Measurements from ENCODE around the gene NEO1. TPM values are rescaled to one million over a fixed set of nuclear protein-coding genes. Genes with fewer than 3 reads are reported as not detected.
A peak's percentile ranks its signal among the peaks of the same experiment; 100 is the strongest.

NEO1 gene
- total RNA-seq, result 1 to 10 TPM; 5.6 to 9.9 TPM
- 1 to 10 TPM; 1.6 to 5.9 TPM for polyA plus RNA-seq

GRCh38 chr15:73051807-73052652, at the start of gene NEO1:
NEO1 (plus strand) TSS chr15:73052463; CDS start chr15:73052676, 213 bp downstream.
- TF ChIP-seq HNF4G (IDR thresholded peaks at IDR 0.05), result no peak
- no peak for TF ChIP-seq REST (IDR thresholded peaks at IDR 0.05)
- TF ChIP-seq YY1 (IDR thresholded peaks at IDR 0.05), result no peak
- no peak for TF ChIP-seq ATF3 (IDR thresholded peaks at IDR 0.05)
- TF ChIP-seq TAF1 (conservative IDR thresholded peaks at IDR 0.05), result no peak
- TF ChIP-seq RAD21 (IDR thresholded peaks at IDR 0.05), result no peak
- H3K9me3 ChIP-seq (ENCODE audit: control insufficient read depth in 4 of 4, low read length in 3 of 4), result no peaks in the 10 kb centered on the region
- peak within 1 kb of the TSS; percentile 88 to 95 for H3K27ac ChIP-seq (ENCODE audit: low read depth in 1 of 2, low read length in 2 of 2)
- H3K9ac ChIP-seq (ENCODE audit: low read depth in 1 of 2, low read length in 2 of 2), result peak within 1 kb of the TSS; percentile 87 to 92
- peak; percentile 74 for DNase-seq (ENCODE audit: low spot score)
- under 1% methylated on average over 100 of the region's 108 CpGs for WGBS
- peaks cover 0 to 16% (median 1%) of the 10 kb centered on the region in 4 donors for H3K4me1 ChIP-seq (ENCODE audit: control insufficient read depth in 4 of 4, insufficient read depth in 4 of 4, low read length in 3 of 4)
- H3K27me3 ChIP-seq (ENCODE audit: control insufficient read depth in 4 of 4, insufficient read depth in 4 of 4, low read length in 3 of 4), result no peaks in the 10 kb centered on the region
- peak within 1 kb of the TSS; percentile 66 to 99 (median 78) for H3K4me3 ChIP-seq (ENCODE audit: low read depth in 1 of 3, low read length in 3 of 3)
- H3K36me3 ChIP-seq (ENCODE audit: control insufficient read depth in 4 of 4, insufficient read depth in 3 of 4, low read depth in 1 of 4, low read length in 3 of 4), result no peaks in the 10 kb centered on the region

- no peaks in the 10 kb centered on the region for H3K27me3 ChIP-seq (ENCODE audit: control insufficient read depth in 4 of 4, insufficient read depth in 4 of 4, low read length in 3 of 4)
- H3K4me1 ChIP-seq (ENCODE audit: control insufficient read depth in 4 of 4, insufficient read depth in 4 of 4, low read length in 3 of 4), result no peaks in the 10 kb centered on the region
- H3K27ac ChIP-seq (ENCODE audit: low read depth in 1 of 2, low read length in 2 of 2), result no peak overlapping the region
- no peaks in the 10 kb centered on the region for H3K36me3 ChIP-seq (ENCODE audit: control insufficient read depth in 4 of 4, insufficient read depth in 3 of 4, low read depth in 1 of 4, low read length in 3 of 4)
- no peak overlapping the region for H3K9ac ChIP-seq (ENCODE audit: low read depth in 1 of 2, low read length in 2 of 2)
- WGBS, result 84% methylated on average over 5 of the region's 5 CpGs
- DNase-seq (ENCODE audit: low spot score), result no peak
- H3K4me3 ChIP-seq (ENCODE audit: low read depth in 1 of 3, low read length in 3 of 3), result no peak overlapping the region
- H3K9me3 ChIP-seq (ENCODE audit: control insufficient read depth in 4 of 4, low read length in 3 of 4), result no peaks in the 10 kb centered on the region
- TF ChIP-seq TAF1 (conservative IDR thresholded peaks at IDR 0.05), result no peak
- no peak for TF ChIP-seq ZBTB33 (IDR thresholded peaks at IDR 0.05)
- TF ChIP-seq HNF4A (conservative IDR thresholded peaks at IDR 0.05), result no peak
- TF ChIP-seq YY1 (IDR thresholded peaks at IDR 0.05), result no peak
- no peak for TF ChIP-seq RXRA (IDR thresholded peaks at IDR 0.05)
- no peak for TF ChIP-seq REST (IDR thresholded peaks at IDR 0.05)
- TF ChIP-seq MAX (IDR thresholded peaks at IDR 0.05), result no peak
- no peak for TF ChIP-seq FOXA1 (IDR thresholded peaks at IDR 0.05)
- TF ChIP-seq RAD21 (IDR thresholded peaks at IDR 0.05), result no peak
- no peak for TF ChIP-seq EGR1 (IDR thresholded peaks at IDR 0.05; ENCODE audit: low read depth in 2 of 2)
- no peak for TF ChIP-seq ATF3 (IDR thresholded peaks at IDR 0.05)
- TF ChIP-seq HNF4G (IDR thresholded peaks at IDR 0.05), result no peak
- TF ChIP-seq SP1 (IDR thresholded peaks at IDR 0.05), result no peak
- no peak for TF ChIP-seq CTCF (IDR thresholded peaks at IDR 0.05; ENCODE audit: low read depth, low read length, missing input control)
- no peak for TF ChIP-seq NR2F2 (IDR thresholded peaks at IDR 0.05)
- TF ChIP-seq GABPA (IDR thresholded peaks at IDR 0.05 in 1 of 2, conservative IDR thresholded peaks at IDR 0.05 in 1 of 2), result no peak
- no peak for TF ChIP-seq JUND (IDR thresholded peaks at IDR 0.05)
- no peak for TF ChIP-seq FOXA2 (IDR thresholded peaks at IDR 0.05)
These were observed 47.8 kb upstream of the NEO1 start for GRCh38 chr15:73004462-73004861.
